Posterior vena cava (tissue), 2 donors: ENCODE measurements around the gene MT3. TPM values are rescaled to one million over a fixed set of nuclear protein-coding genes. Genes with fewer than 3 reads are reported as not detected.
"Not testable (repeated sequence)": the region's sequence is repeated elsewhere in the genome, so short reads cannot be mapped to it uniquely, and the experiment has no call there.

Experiments used
- DNase-seq: peaks from one replicate; pipeline ENCODE4 v3.0.0-alpha.2; 2020; ENCODE audit warnings: low spot score
- intact Hi-C, 2 donors: fragments of 100-400 bp; cut with DNase I; formaldehyde crosslinking; loops; one replicate each; pipeline versions ENCODE4 v1.14.1 to v1.14.2; 2022 to 2023
- total RNA-seq, 2 donors: library from RNA; stranded (reverse); fragmentation: NEBNext Ultra II Directional; extraction: Animal tissue kit (Norgen Biotek cat#: 25700); gene quantifications; one replicate each; pipeline ENCODE4 v1.2.1, GENCODE V29; 2021
- donor health status: DM: yes; HTN: yes; CAD: no.
- donor health status: DM: yes; HTN: yes; CAD: no.

MT3 gene
- total RNA-seq, 2 donors from 2014 or later, result not detected

GRCh38 chr16:56576585-56577299 lies 12.6 kb upstream of the MT3 start:
- peak; percentile 92 for DNase-seq
- intact Hi-C loops, result loop anchor here in 1 of 2 donors (2.0 kb wide), 1 partner anchor 126 kb away; no protein-coding TSS in a partner anchor

GRCh38 chr16:56577300-56577625 lies 12.1 kb upstream of the MT3 start:
- no peak for DNase-seq
- intact Hi-C loops, result loop anchor here in 1 of 2 donors (2.0 kb wide), 1 partner anchor 126 kb away; no protein-coding TSS in a partner anchor

- intact Hi-C loops, result loop anchor here in 1 of 2 donors (10.0 kb wide), 1 partner anchor 114 kb away; no protein-coding TSS in a partner anchor
- DNase-seq, result no peak
These were observed 8.8 kb upstream of the MT3 start for GRCh38 chr16:56580391-56581048.

GRCh38 chr16:56582911-56583310 lies 6.4 kb upstream of the MT3 start:
- intact Hi-C loops, result loop anchor here in 1 of 2 donors (10.0 kb wide), 1 partner anchor 112 kb away; no protein-coding TSS in a partner anchor

GRCh38 chr16:56583351-56584168 lies 5.8 kb upstream of the MT3 start:
- intact Hi-C loops, result loop anchor here in 1 of 2 donors (10.0 kb wide), 1 partner anchor 111 kb away; no protein-coding TSS in a partner anchor
- no peak for DNase-seq

More at GRCh38 chr16:56582911-56583310, 6.4 kb upstream of the MT3 start:
- not testable (repeated sequence) for DNase-seq

- intact Hi-C loops, result loop anchor here in 1 of 2 donors (10.0 kb wide), 1 partner anchor 111 kb away; no protein-coding TSS in a partner anchor
- no peak for DNase-seq
These were observed 5.1 kb upstream of the MT3 start for GRCh38 chr16:56584276-56584675.

GRCh38 chr16:56588781-56589140 lies 567 bp upstream of the MT3 start:
- DNase-seq, result no peak
- intact Hi-C loops, result loop anchor here in 1 of 2 donors (10.0 kb wide), 1 partner anchor 106 kb away; no protein-coding TSS in a partner anchor

GRCh38 chr16:56591377-56592060 lies 2.2 kb downstream of the MT3 start:
- intact Hi-C loops, result no loop called here

GRCh38 chr16:56593573-56594291 lies 4.4 kb downstream of the MT3 start:
- intact Hi-C loops, result no loop called here
- no peak for DNase-seq

More at GRCh38 chr16:56591377-56592060, 2.2 kb downstream of the MT3 start:
- no peak for DNase-seq

- DNase-seq, result no peak
- intact Hi-C loops, result no loop called here
These were observed 4.9 kb downstream of the MT3 start for GRCh38 chr16:56594292-56594619.

GRCh38 chr16:56600398-56600999 lies 11.2 kb downstream of the MT3 start:
- intact Hi-C loops, result no loop called here
- no peak for DNase-seq

GRCh38 chr16:56601325-56601724 lies 12.0 kb downstream of the MT3 start:
- intact Hi-C loops, result no loop called here
- DNase-seq, result peak; percentile 60

- intact Hi-C loops, result no loop called here
- no peak for DNase-seq
These were observed 14.3 kb downstream of the MT3 start for GRCh38 chr16:56603589-56603988.

GRCh38 chr16:56604966-56605365 lies 15.6 kb downstream of the MT3 start:
- peak; percentile 73 for DNase-seq
- intact Hi-C loops, result no loop called here

- intact Hi-C loops, result no loop called here
- DNase-seq, result no peak
These were observed 16.1 kb downstream of the MT3 start for GRCh38 chr16:56605475-56605874.

GRCh38 chr16:56606071-56606475 lies 16.7 kb downstream of the MT3 start:
- intact Hi-C loops, result no loop called here
- peak; percentile 90 for DNase-seq

- intact Hi-C loops, result no loop called here
- no peak for DNase-seq
These were observed 17.3 kb downstream of the MT3 start for GRCh38 chr16:56606476-56607108.

- intact Hi-C loops, result no loop called here
- peak; percentile 96 for DNase-seq
These were observed 17.8 kb downstream of the MT3 start for GRCh38 chr16:56607109-56607618.
